ENCODE results near the gene LRRC32.
A peak's percentile ranks its signal among the peaks of the same experiment; 100 is the strongest.
"Not testable (repeated sequence)": the region's sequence is repeated elsewhere in the genome, so short reads cannot be mapped to it uniquely, and the experiment has no call there.

LRRC32 gene

DNA sequence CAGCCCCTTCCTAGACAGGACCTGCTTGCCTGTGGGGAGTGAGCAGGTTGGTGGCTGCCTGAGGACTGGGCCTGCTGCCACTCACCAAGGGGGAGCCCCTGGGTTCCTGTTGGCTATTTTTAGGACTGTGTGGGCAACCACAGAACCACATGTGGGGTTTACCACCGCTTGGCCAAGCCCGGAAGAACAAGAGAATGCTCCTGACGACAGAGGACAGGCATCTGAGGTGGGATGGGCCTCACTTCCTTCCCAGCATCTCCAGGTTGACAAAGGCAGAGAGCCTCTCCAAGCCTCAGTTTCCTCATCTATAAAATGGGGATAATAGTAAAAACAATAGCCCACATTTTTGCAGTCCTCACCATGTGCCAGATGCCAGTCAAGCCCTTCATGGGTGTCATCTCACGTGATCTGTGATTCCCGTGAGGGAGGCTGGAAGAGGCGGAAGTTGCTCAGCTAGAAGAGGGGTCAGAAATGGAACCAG lies 43.6 kb downstream of the LRRC32 start:
- no peak for DNase-seq

DNA sequence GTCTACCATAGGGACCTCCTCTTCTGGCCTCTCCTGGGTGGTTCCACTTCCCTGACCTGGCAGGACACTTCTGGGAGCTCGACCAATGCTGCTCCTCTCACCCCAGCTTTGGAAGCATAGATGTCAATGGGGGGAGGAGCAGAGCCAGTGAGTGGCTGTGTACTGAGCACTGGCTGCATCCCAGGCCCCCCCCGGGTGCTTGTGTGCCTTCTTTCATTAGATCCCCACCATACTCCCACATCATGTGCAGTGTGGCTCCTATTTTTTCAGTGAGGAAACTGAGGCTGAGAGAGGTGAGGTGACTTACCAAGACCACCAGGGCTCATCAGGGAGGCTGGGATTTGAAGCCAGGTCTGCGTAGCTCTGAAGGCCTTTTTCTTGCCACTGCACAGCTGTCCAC lies 44.3 kb downstream of the LRRC32 start:
- no peak for DNase-seq

DNA sequence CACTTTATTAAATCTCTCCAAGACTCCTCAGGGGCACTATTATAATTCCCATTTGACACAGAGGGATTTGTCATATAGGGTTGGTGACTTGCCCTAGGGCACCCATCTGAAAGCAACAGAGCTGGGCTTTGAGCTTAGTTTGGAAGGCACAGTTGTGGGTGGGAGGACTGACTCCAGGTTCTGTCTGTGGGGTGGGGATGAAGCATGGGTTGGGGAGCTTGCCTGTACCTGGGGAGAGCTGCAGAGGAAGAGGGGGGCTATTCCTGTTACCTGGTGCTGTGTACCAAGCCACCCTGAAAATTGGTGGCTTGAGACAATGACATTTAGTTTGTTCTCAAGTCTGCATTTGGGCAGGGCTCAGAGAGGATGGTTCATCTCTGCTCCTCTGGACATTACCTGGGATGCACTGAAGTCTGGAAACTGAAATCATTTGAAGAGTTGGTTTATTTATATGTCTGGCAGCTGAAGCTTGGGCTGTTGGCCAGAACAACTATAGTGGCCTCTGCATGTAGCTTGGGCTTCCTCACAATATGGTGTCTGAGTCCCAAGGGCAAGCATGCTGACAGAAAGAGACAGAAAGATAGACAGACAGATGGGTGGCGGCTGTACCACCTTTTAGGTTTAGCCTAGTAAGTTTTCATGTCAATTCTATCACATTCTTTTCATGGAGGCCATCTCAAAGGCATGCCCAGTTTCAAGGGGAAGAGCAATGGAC lies 44.9 kb downstream of the LRRC32 start:
- no peak for DNase-seq

DNA sequence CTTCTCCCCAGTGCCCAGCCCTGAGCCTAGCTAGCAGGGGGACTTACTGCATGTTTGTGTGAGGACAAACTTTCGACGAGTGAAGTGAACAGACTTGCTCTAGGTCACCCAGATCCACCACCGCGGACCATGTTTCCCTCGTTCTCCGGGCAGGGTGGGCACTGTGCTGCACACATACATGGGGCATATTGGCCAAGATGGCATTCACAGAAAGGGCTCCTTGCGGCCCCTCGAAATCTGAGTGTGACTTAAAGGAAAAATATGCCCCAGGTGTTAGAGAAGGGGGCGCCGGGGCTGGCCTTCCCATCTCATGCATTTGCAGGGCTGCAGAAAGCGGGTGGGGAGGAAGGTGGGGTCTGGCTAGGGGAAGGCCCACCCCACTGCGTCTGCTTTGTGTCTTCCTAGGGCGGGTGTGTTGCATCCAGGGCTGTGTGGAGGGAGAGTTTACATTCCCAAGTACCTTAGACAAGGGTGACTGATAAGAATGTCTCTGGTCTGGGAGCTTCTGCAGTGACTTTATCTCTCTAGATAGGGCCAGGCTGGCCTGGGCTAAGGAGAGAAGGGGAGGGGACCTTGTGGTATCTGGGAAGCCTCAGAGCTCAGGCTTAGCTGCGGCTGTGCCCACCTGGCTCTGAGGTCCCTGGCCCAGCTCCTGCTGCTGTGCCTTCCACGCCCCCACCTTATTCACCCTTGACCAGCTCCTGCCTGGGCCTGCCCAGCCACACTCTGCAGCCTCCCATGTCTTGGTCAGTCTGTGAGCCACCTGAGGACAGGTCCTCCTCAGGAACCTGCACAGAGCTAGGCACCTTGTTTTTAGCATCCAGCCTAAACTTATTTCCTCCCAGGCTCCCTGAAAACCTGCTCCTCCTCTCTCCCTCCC lies 45.8 kb downstream of the LRRC32 start:
- DNase-seq, result no peak

DNA sequence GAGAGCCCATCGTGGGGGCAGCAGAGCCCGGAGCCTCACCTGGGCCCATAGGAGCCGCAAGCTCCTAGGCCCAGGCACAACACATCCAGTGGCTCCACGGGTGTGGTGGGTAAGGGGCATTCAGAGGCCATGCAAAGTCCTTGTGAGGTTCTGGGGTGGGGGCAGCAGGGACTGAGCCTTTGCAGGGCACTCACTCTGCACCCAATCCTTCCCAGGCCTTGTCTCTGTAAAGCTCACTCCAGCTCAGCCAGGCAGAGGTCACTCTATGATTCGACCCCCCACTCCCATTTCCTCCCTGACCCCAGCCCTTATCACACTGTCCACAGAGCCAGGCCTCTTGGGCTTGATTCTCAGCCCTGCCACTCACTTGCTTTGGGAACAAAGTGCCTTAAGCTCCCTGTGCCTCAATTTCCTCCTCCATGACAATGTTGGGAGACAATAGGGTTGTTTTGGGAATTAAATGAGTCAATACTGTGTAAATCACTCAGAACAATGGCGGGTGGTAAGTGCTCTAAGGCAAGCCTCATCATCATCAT lies 46.6 kb downstream of the LRRC32 start:
- no peak for DNase-seq

DNA sequence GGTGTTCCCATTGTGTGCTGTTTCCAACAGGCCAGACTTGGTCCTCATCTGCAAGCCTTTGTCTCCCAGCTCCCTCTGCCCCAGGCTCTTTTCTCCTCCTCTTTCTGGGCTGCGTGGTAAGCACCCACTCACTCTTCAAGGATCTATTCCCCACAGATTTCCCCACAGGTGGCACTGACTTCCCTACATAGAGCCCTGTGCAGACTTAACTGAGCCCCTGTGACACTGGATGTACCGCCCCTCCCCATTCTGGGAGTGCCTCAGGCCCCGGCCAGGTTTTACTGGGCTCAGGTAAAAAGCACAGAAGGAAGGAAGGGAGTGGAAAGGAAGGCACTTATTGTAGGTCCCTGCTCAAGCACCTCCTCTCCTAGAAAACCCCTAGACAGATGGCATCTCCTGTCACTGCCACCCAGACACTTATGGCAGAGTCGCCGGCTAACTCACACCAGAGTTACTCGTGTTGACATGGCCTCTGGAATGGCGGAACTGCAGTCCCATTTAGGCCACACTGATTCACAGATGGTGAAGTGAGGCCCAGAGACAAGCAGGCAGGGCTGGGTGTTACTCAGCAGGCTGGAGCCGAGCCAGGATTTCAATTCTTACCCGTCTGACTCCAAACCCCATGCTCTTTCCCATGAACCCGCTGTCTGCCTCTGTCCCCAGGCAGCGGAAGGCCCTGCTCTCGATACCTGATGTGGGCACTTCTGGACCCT lies 47.2 kb downstream of the LRRC32 start:
- DNase-seq, result no peak

DNA sequence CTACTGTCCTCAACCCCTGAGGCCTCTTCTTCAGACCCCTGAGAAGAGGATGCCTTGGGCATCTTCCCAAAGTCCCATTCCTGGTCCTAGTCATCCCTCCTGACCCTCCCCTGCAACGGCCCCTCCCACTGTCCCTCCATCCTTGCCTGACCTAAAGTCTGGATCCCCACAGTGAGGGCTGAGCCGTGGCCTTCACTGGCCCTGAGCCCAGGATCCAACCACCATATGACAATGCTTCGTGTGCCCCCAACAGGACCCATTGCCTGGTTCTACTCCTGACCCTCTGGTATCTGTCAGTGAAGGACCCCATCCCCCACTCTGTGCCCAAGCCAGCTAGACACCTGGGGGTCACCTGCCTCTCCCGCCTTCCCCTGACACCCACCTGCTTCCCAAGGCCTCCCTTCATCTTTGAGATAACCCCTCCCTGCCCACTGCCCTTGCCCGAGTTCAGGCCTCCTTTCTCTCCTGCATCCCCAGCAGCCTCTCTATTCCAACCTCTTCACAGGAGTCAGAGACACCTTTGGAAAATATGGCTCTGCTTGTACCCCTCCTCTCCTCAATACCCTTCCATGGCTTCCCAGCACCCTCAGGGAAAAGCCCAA lies 48.0 kb downstream of the LRRC32 start:
- no peak for DNase-seq

DNA sequence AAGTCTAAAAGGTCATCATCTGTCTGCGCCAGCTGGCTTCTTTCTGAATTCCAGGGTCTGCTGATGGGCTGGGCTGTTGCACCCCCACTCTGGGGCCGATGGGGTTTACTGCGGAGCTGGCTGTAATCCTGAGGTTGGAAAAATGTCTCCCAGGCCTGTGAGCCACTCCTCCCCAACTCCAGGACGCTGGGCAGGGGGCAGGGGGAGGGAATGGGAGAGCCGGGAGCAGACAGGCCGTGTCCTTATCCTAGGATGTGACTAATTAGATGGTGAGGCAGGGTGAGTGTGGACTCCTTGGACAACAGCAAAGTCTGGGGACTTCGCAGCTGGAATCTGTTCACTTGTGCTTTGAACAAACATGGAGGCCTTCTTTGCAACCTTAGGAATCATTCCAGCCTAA lies 48.7 kb downstream of the LRRC32 start:
- DNase-seq, result no peak

DNA sequence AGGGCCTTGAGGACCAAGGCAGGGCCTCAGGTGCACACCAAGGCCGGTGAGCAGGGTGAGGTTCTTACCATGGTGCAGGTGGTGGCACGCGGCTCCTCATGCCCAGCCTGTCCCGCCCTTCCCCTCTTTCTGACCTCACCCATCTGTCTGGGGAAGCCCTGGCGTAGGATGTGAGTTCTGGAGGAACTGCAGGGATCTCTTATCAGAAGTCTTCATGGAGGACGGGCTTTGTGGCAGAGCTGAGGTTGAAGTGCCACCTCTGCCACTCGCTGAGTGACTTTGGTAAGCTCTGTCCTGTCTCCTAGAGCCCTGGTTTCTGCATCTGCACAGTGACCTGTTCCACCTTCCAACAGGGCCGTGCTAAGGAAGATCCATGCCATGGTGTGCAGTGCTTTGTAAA lies 49.1 kb downstream of the LRRC32 start:
- DNase-seq, result no peak

DNA sequence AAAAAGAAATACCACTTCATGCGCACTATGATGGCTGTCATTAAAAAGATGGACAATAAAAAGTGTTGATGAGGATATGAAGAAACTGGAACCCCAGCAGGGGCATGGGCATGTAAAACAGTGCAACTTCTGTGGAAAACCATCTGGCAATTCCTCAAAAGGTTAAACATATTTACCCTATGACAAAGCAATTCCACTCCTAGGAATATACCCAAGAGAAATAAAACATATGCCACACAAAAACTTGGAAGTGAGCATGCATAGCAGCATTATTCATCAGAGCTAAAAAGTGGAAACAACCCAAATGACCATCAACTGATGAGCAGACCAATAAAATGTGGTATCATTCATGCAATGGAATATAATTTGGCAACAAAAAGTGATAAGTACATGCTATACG lies 50.1 kb downstream of the LRRC32 start:
- DNase-seq, result no peak

DNA sequence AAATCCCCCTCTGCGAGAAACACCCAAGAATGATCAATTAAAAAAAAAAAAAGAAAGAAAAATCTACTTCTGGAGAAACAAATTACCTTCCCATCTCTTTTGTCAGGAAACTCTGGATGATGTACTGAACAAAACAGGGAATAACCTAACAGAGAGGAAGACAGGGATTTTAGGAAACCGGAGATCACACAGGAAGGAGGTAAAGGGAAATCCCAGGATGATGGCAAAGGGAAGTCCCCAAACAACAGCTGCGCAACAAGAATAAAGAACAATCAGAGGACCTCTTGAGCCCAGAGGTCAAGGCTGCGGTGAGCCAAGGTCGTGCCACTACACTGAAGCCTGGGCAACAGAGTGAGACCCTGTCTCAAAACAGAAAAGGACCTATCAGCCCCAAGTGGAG lies 50.7 kb downstream of the LRRC32 start:
- not testable (repeated sequence) for DNase-seq

DNA sequence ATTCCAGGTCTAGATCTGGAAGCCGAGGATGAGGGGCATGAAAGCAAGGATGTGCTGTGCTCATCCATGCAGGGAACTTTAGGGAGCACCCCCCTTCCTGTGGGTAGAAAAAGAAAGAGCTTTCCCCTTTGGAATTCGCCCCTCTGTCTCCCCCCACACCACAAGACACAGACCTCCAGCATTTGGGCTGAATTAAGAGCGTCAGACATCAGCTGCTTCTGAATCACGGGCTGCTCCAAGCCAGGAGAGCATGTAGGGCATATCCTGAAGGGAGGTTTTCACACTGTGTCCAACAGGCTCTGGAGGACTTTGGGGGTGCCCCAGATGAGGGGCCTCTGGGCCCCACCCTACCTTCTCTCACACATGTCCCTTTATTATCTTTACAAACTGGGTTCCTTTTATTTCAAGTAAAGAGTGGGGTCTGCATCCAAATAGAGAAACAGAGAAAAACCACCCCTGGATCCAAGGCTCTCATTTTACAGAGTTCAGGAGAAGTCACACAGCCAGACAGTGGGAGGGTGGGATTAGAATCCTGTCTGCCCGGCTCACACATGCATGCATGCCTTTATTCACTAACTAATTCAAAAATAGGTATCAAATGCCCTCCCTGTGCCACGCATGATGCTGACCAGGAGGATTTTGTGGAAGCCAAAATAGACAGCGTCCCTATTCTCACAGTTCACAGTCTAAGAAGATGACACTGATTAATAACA lies 52.8 kb downstream of the LRRC32 start:
- DNase-seq, result no peak

DNA sequence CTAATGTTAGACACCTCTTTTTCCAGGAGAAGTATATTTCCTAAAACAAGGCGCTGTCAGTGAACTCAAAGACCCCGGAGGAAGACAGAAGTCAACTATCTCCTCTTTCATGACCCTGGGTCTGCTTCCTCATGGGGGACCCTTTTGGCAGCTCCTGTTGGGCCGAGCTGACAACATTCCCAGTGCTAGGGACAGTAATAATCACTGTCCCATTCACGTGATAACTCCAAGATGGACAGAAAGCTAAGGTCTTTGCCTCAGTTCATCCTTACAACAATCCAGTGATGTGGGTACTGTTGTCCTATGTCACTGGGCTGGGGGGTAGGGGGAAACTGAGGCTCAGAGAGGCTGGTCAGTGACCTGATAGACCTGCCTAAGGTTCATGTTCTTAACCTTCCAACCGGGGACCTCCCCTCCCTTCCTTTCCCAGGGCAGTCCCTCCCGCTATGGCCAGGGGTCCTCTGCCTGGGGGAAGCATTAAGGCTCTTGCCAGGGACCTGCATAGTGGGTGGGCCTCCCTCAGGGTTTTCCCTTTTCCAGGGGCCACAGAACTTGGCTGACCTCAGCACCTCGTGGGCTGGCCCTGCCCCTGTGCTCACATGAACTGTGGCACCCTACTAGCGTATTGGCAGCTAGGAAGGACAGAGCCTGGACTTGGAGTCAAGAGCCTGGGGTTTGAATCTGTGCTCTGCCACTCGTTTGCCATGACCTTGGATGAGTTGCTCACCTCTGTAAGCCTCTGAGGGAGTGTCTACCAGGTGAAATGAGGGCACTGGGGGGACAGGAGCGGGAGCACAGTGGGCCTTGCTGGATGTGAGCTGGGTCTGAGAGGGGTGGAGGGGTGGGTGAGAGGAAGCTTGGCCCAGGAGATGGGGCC lies 53.6 kb downstream of the LRRC32 start:
- DNase-seq, result no peak

DNA sequence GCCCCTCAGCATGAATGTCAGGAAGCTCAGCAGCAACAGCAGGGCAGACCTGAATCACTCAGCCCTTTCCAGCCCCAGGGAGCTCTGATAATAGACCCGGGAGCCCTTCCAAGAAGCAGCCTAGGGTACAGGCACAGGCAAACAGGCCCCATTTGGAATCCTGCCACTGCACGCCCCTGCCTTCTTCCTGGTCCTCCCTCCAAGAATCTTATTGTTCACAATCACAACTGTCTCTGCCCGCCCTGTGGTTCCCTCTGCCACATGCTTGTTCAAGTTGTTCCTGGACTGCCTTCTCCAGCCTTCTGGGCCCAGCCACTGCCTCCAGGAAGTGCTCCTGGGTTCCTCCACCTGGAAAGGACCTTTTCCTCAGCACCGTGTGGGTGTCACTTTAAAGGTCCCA lies 54.6 kb downstream of the LRRC32 start:
- DNase-seq, result no peak

DNA sequence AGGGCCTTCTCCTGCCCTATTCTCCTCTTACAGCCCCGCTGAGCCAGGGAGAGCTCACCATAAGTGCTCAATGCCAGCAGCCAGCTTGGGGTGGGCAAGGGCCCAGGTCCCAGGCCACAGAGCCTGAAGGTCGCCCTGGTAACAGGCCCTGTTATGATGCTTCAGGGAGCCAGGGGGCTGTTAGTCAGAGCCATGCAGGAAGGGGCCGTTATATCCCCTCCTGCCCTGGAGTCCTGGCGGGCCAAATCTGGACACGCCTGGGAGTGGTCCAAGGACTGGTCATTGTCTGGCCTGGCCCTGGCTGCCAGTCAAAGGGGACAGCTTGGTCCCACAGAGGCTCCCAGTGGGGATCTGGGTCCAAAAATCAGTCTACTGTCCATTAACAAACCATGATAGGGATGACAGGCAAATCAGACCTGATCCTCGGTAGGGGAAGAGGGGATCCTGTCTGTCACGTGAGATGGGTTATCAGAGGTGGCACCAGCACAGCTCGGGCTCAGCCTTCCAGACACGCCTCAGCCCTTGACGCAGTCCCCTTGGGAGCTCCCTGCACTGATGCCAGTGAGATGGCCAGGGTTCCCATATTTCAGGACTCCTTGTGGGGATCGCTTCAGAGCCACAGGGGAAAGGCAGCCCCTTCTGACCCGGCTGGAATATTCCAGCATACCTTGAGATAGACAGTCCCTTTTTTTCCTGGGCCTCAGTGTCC lies 55.9 kb downstream of the LRRC32 start:
- peak; percentile 49 to 51 for DNase-seq

DNA sequence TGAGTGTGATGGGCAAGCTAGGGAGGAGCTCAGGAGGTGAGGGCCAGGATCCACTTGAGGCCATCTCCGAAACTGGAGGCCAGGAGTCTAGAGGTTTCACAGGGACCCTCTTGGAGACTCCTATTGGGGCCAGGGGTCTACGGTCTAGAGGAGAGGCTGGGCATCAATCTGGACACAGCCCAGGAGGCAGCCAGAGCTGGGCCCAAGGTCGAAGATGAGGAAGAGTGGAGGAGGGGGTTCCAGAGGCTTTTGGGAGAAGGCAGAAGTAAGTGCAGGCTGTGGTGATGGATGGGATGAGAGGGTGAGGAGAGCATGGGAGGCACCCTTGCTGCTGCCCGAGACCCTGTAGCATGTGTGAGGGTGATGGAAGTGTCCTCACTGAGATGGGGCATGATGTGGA lies 56.6 kb downstream of the LRRC32 start:
- no peak for DNase-seq

DNA sequence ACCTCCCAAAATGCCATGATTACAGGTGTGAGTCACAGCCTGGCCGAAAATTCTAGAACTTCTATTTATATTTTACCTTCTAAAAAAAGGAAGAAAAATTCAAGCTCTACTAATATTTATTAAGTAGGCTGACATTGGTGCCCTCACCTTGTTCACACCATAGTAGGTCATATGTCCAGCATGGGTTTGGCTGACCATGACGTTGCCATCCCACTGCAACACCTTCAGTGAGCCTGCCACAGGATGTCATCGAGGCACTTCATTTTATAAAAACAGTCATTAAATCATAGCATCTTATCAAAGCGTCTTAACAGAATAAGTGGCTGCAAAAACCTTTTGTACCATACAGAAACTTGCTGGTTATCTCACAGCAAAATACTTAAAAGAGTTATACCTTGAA lies 58.3 kb downstream of the LRRC32 start:
- no peak for DNase-seq

DNA sequence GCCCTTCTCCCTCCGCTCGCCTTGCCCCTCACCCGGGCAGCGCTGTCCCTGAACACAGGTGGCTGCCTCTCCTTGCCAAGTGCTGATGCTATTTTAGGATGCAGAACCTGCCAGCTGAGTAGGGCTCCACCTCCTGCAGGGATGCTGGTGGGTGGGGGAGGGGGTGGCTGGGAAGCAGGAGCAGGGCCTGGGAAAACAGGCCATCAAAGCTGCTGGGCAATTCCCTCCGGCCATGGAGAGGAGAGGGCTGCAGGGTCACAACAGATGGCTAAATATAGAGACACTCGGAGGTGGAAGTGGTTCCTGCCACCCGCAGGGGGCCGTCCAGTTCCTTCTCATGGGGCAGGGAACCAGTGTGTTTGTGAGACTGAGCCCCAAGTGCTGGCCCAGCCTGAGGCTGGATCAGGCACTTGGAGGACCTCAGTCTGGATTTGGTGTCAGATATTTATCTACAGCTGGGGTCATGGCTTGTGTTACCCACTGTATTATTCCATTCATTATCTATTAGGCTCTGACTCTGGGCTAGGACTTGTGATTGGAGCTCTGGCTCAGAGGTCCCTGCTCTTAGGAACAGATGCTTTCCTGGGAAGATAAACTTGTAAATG lies 59.6 kb downstream of the LRRC32 start:
- no peak for DNase-seq

DNA sequence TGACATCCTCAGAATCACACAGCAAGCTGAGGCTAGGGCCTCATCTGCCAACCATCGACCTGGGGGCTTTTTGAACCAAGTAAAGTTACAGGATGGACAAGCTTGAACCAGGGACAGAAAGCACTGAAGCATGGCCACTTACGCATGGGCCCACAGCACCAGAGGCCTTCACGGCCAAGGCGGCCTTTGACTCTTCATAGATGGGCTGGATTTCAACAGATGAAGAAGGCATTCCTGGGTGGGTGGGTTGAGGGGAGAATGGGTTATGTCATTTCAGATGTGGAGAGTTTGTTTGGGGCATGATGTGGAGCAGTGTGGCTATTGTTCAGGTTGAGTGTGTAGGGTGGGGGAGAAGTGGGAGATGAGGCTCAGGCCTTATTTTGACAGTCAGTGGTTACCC lies 60.2 kb downstream of the LRRC32 start:
- DNase-seq, result no peak
